GM19025 (cell line): ENCODE measurements around the gene SCAI.

ENCODE experiments used
- ATAC-seq: cut with Tn5 transposase; IDR thresholded peaks from one replicate; pipeline ENCODE4 v1.9.1; 2021; ENCODE audit warnings: mild to moderate bottlenecking, low read depth, moderate library complexity; ENCODE audit not compliant: unreplicated experiment

Gene SCAI

DNA sequence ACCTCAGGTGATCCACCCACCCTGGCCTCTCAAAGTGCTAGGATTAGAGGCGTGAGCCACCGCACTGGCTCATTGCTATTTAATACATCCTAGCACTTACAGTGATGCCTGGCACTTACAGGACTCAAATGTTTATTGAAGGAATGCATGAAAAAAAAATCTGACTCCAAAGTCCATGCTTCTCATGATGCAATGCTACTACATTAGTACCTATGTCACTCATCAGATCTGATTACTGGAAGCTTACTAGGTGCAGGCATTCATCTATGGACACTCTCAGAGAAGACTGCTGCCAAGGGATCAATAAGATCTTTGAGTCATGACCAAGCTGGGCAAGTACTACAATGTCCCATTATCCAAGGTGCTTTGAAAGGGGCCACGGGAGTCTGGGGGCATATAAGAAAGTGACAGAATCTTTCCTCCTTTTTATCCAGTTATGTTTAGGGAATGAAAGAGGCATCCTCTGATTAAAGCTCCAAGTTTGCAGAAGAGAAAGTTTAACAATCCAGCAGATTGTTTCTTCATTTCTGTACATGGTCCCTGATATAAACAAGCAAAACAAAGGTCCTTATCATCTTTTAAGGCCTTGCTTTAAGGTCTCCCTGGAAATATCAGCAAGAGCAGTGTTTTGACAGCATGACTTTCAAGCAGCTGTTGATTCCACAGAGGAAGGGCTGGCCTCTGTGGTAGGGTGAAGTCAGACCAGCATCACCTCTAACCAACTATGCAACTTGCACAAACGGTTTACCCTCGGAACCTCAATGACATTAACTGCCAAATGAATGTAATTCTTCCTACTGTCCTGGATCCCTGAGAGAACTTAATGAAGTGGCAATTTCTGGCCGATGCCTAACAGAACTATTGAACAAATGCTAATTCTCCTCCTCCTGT lies 245.5 kb downstream of the SCAI start:
- no peak for ATAC-seq

DNA sequence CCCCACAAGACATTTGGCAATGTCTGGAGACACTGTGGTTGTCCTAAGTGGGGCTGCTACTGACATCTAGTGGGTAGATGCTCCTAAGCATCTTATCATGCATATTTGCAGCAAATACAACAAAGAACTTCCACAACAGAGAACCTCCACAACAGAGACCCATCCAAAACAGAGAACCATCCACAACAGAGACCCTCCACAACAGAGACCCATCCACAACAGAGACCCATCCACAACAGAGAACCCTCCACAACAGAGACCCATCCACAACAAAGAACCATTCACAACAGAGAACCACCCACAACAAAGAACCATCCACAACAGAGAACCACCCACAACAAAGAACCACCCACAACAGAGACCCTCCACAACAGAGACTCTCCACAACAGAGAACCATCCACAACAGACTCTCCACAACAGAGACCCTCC lies 248.6 kb downstream of the SCAI start:
- ATAC-seq: no peak

DNA sequence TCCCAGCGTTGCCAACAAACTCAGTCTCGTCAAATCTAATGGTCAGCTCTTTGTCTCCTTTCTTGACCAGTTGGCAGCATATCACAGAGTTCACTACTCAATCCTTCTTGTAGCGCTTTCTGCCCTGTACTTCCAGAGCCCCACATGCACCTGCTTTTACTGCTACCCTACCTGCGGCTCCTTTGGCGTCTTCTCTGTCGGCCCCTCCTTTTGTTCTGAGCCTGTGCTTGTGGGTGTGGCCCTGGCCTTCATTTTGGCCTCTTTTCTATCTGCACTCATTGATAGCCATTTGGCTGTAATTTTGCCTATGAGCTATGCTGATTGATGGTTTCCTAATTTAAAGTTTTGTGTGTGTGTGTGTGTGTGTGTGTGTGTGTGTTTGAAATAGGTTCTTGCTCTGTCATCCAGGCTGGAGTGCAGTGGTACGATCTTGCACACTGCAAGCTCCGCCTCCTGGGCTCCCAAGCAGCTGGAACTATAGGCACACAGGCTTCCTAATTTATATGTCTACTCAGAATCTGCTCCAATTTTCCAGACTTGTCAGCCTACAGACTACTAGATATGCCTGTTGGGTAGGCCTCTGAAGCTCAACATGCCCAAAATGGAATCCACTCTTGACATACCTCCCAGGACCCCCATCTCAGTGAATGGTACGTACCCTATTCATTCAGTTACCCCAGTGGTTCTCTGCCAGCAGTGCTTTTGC lies 249.1 kb downstream of the SCAI start:
- no peak for ATAC-seq
